Measurements from ENCODE around the gene AFAP1.

The AFAP1 gene

DNA sequence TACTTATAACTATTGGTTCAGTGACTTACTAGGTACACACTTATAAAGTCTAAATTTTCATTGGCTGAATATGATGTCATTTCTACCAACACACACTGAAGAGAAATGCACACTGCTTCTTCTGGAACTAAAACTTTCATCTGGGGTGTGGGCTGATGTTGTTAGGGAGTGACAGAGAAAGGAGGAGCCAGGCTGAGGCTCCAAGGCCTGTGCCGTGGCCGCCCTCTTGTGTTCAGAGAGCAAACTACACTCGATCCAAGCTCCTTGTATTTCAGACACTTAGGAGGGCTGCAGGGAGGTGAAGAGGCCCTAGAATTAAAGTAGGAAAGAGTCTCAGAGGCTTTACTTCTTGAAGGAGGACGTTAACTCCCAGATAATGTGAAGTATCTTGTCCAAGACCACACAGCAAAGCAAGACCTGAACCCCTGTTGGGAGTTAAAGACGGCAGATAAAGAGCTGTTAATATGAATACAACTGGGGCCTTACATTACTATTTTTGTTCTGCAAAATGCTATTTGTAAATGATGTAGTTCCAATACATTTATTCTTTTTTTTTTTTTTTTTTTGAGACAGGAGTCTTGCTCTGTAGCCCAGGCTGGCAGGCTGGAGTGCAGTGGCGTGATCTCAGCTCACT lies 137.5 kb downstream of the AFAP1 start:
- DNase-seq (ENCODE audit: low read depth): peak; percentile 64

- DNase-seq (ENCODE audit: low read depth): no peak
These were observed 138.0 kb downstream of the AFAP1 start for GRCh38 chr4:7801641-7802040.

DNA sequence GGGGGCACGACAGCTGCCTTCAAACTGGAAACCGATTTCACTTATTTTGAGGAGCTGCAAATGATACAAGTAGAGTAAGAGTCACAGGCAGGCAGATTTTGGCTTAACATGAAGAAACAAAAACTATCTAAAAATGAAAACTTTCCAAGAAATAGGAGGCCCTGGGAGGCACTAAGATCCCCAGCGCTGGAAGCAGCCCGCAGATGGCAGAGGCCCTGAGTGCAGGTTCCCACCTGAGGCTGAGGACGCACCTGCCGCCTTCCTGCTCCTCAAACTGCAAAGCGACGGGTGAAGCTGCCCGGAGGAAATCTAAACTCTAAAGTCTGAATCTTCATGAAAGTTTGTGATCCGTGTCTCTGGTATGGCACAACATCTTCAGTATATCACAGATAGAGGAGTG lies 138.7 kb downstream of the AFAP1 start:
- no peak for DNase-seq (ENCODE audit: low read depth)

GRCh38 chr4:7800410-7800809 lies 139.3 kb downstream of the AFAP1 start:
- no peak for DNase-seq (ENCODE audit: low read depth)

GRCh38 chr4:7799736-7800135 lies 139.9 kb downstream of the AFAP1 start:
- no peak for DNase-seq (ENCODE audit: low read depth)

- no peak for DNase-seq (ENCODE audit: low read depth)
These were observed 140.4 kb downstream of the AFAP1 start for GRCh38 chr4:7799306-7799705.

GRCh38 chr4:7798178-7798995 lies 141.3 kb downstream of the AFAP1 start:
- DNase-seq (ENCODE audit: low read depth): no peak

- no peak for DNase-seq (ENCODE audit: low read depth)
These were observed 142.3 kb downstream of the AFAP1 start for GRCh38 chr4:7797330-7797729.

DNA sequence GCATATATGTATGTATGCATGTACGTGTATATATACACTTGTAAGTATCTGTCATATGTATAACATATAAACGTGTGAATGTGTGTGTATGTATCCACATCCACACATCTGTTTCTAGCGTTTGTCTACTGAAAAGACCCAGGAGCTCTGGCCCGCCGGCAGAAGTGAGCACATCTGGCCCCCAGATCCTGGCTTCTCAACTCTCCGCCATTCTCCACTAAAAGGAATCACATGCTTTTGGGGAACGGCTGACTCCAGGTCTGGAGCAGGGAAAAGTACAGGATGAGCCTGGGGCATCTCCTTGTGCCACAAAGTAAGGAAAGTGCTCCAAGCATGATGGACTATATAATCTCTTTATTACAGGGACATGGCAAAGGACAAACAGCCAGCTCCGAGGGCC lies 143.7 kb downstream of the AFAP1 start:
- no peak for DNase-seq (ENCODE audit: low read depth)

- no peak for DNase-seq (ENCODE audit: low read depth)
These were observed 146.5 kb downstream of the AFAP1 start for GRCh38 chr4:7793186-7793585.

- no peak for DNase-seq (ENCODE audit: low read depth)
These were observed 147.0 kb downstream of the AFAP1 start for GRCh38 chr4:7792616-7793015.

GRCh38 chr4:7790999-7791398 lies 148.7 kb downstream of the AFAP1 start:
- DNase-seq (ENCODE audit: low read depth): no peak

DNA sequence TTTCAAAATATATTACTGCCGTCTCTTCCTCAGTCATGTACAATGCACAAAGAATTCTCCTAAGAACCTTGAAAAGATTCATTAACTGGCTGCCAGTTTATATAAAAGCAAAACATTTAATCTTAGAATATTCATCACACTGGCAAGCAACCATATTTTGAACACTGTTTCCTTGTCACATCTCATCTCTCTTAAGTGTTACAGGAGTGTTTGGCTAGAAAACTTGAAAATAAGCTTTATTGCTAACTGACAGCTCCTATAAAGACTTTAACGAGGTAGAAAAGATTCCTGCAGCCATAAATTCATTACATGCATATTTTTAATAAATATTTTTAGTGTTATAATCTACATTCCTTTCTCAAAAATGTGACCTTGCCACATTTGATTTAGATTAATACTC lies 149.6 kb downstream of the AFAP1 start:
- no peak for DNase-seq (ENCODE audit: low read depth)

- DNase-seq (ENCODE audit: low read depth): no peak
These were observed 150.8 kb downstream of the AFAP1 start for GRCh38 chr4:7788694-7789425.

- DNase-seq (ENCODE audit: low read depth): no peak
These were observed 151.5 kb downstream of the AFAP1 start for GRCh38 chr4:7788193-7788592.

DNA sequence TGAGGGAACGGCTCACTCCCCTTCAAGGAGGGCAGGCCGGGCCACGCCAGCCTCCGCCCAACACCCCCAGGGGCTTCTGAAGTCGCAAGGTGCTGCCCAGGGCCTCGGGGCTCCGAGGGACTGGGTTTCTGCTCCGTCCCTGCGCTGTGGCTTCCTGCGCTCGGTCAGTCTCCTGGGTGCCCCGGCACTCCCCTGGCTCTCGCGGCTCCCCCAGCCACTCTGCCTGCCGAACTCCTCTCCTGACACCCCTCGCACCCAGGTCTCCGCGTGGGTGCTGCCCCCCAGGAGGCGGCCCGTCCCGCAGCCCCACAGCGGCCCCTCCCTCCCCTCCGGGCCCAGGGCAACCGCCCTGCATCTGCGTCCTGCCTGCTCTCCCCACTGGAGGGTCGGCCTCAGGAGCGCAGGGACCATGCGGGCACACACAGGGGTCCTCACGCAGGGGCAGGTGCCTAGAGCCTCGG lies 151.9 kb downstream of the AFAP1 start:
- no peak for DNase-seq (ENCODE audit: low read depth)

- no peak for DNase-seq (ENCODE audit: low read depth)
These were observed 152.6 kb downstream of the AFAP1 start for GRCh38 chr4:7787067-7787466.

DNA sequence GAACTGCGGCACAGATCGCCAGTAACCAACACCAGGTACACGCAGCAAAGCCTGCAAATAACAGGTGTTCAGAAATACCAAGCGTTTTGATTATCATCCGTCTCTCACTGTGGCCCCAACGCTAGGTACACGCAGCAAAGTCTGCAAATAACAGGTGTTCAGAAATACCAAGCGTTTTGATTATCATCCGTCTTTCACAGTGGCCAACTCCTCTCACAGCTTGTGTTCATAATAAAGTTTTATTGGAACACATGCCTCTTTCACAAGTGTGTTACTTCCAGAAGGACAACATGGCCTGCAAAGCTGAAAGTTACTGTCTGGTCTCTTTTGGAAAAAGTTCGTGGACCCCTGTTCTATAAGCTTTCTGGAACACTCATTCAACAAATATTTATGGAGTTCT lies 153.1 kb downstream of the AFAP1 start:
- DNase-seq (ENCODE audit: low read depth): no peak

DNA sequence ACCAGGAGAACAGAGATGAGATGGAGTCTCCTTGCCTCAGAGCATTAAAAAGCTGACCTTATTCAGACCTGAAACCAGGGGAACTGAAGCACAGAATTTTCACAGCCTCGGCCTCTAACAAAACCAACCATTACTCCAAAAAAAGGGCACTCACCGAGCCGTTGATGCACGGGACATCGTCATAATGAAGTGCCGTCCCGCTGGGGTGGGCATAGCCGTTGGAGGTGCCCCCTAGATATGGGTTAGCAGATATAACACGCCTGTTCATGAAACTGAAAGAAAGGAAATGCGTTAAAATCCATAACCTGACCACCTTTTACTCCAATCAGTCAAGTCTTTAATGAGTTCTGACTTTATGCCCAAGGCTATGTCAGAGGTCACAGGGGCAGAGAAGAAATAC lies 153.6 kb downstream of the AFAP1 start:
- no peak for DNase-seq (ENCODE audit: low read depth)

DNA sequence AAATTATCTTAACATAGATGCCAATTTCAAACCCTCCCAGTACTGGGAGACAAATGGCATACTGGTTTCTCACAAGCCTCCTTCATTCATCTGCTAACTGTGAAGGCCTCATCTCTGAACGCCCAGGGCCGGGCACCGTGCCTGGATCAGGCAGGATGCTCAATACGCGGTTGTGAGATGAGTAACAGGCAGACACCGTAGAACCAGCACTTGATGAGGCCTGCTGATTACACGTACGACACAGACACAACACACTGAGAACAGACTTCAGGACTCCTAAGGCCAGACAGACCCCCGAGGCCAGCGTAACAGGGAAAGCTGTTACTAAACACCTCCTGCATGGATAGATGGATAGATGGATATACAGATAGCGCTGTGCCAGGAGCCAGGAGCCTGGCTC lies 154.6 kb downstream of the AFAP1 start:
- DNase-seq (ENCODE audit: low read depth): no peak

DNA sequence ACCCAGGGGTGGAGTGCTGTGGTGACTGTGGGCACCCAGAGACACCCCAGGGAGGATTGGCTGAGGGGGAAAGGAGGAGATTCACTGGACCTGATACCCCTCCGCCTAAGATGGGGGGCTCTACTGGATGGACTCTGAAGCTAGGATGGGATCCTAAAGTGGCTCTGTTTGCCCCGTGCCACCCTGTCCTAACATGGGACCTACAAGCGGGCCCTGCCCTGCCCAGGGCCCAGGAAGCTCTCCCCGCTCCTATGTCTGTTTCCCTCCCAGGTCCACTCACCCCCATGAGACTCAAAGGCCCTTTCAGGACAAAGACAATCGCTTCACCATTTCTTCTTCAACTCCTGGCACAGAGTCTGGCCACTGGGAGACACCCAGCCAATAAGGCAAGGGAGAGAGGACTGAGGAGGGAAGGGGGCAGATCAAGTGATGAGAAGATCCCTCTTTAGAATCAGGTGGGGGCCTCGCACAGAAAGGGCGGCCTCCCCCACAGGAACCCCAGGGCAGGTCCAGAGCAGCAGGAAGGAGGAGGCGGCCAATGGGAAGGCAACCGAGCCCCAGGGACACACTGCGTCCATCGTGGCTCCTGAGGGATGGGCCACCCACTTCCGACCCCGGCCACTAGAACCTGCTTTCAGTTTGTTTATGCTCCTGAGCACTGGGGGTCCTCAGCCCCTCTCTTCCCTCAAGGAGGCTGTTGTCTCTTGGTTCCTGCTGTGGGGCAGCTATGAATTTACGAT lies 155.4 kb downstream of the AFAP1 start:
- DNase-seq (ENCODE audit: low read depth): no peak

DNA sequence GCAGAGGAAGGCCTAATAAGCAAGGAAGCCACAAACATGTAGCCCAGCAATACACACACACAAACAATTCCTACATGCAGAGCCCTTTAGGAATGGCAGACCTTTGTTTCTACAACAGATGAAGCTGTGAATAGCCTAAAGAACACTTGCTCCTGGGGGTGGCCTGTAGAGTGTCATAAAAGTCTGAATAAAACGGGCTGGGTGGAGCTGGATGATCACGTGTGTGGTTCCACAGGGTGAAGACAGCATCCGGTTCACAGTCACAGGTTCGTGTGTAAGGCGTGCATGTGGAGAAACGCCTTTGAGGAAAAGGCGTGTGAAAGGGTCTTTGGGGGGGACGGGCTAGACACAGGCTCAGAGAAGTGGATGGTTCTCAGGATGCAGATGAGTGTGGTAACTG lies 156.1 kb downstream of the AFAP1 start:
- DNase-seq (ENCODE audit: low read depth): no peak

All from stromal cell of bone marrow (primary cell).